ENCODE results near the gene SERPINB4. TPM values are rescaled to one million over a fixed set of nuclear protein-coding genes. Genes with fewer than 3 reads are reported as not detected.

Gene SERPINB4
- total and polyA plus RNA-seq, 2 of the 13 experiments (the other 11 are each of a cell fraction or from before 2014, with no cell fraction given), result not detected

DNA sequence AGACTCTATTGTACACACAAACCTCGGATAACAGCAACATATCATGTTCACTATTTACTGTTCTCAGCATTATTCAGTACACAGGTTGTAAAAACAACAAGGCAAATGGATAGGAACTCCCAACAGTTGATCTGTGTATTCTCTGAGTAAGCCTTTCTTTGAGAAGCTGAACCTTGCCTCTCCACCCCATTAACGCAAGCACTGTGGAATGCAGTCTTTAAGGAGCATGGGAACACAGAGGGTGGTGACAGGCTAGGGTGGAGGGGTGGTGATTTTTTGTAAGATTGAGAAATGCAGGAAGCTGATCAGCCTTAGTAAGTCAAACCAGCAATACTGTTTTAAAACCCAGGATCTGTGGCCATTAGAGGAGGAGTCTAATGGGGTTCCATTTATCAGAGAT, 39.1 kb upstream of the SERPINB4 start:
- peaks cover 22% of the 10 kb centered on the region for H3K4me1 ChIP-seq (ENCODE audit: insufficient read depth, low read length)
- BruUV-seq (replicated peaks), result no TSS peak
- H3K4me3 ChIP-seq (replicated peaks in 1 of 3; ENCODE audit: insufficient read depth in 1 of 3, low read depth in 2 of 3, low read length in 3 of 3), result no peak overlapping the region
- no peak overlapping the region for H3K9ac ChIP-seq (ENCODE audit: insufficient read depth, low read depth, low read length)
- no peaks in the 10 kb centered on the region for H3K27me3 ChIP-seq (ENCODE audit: control insufficient read depth in 1 of 2, insufficient read depth in 2 of 2, low read length in 2 of 2)
- in situ Hi-C loops (cut with HindIII; ENCODE audit: extremely low pct_ligation_motif_present, low pct_unique_long_range_greater_than_20kb), result no loop called here
- ChIA-PET POLR2A (no interaction called here), CTCF (ENCODE audit: low intra/inter-chr PET ratio, low total read pairs) (no interaction called here)
- no peak overlapping the region for H3K27ac ChIP-seq (ENCODE audit: extremely low read length, insufficient read depth, low read length)
- DNase-seq (ENCODE audit: low spot score) (no peak), ATAC-seq (no peak), FAIRE-seq (no peak)
- H4K20me1 ChIP-seq (ENCODE audit: insufficient read depth, low read length), result no peaks in the 10 kb centered on the region
- no peaks in the 10 kb centered on the region for H3K79me2 ChIP-seq (ENCODE audit: insufficient read depth, low read length)
- H2AFZ ChIP-seq (ENCODE audit: low read length), result no peak overlapping the region
- no peaks in the 10 kb centered on the region for H3K36me3 ChIP-seq (replicated peaks in 1 of 2; ENCODE audit: control insufficient read depth in 1 of 2, insufficient read depth in 2 of 2, low read length in 2 of 2)
- TF ChIP-seq PRPF4 (IDR thresholded peaks at IDR 0.05; ENCODE audit: low read depth, low read length, poor library complexity, severe bottlenecking), result no peak
- TF ChIP-seq RARG (CRISPR knock-in tag; IDR thresholded peaks at IDR 0.05; ENCODE audit: low read depth), result no peak
- no peak for TF ChIP-seq ZNF143 (CRISPR knock-in tag; IDR thresholded peaks at IDR 0.05)
- no peak for TF ChIP-seq MEF2D (CRISPR knock-in tag; IDR thresholded peaks at IDR 0.05)
- TF ChIP-seq ATF1 (CRISPR knock-in tag; IDR thresholded peaks at IDR 0.05), result no peak
- TF ChIP-seq, protein P1, sequence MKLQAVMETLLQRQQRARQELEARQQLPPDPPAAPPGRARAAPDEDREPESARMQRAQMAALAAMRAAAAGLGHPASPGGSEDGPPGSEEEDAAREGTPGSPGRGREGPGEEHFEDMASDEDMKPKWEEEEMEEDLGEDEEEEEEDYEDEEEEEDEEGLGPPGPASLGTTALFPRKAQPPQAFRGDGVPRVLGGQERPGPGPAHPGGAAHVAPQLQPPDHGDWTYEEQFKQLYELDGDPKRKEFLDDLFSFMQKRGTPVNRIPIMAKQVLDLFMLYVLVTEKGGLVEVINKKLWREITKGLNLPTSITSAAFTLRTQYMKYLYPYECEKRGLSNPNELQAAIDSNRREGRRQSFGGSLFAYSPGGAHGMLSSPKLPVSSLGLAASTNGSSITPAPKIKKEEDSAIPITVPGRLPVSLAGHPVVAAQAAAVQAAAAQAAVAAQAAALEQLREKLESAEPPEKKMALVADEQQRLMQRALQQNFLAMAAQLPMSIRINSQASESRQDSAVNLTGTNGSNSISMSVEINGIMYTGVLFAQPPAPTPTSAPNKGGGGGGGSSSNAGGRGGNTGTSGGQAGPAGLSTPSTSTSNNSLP (IDR thresholded peaks at IDR 0.05; ENCODE audit: low read depth, low read length), result no peak
- no peak for TF ChIP-seq ZNF124 (CRISPR knock-in tag; IDR thresholded peaks at IDR 0.05)
- TF ChIP-seq ZZZ3 (CRISPR knock-in tag; IDR thresholded peaks at IDR 0.05; ENCODE audit: borderline replicate concordance), result no peak
- no peak for TF ChIP-seq ZNF83 (CRISPR knock-in tag; IDR thresholded peaks at IDR 0.05; ENCODE audit: borderline replicate concordance)
- no peak for TF ChIP-seq NBN (conservative IDR thresholded peaks at IDR 0.05)
- TF ChIP-seq ZNF850 (CRISPR knock-in tag; conservative IDR thresholded peaks at IDR 0.05), result no peak
- TF ChIP-seq NR2F1 (CRISPR knock-in tag; IDR thresholded peaks at IDR 0.05), result no peak
- TF ChIP-seq SMYD3 (CRISPR knock-in tag; IDR thresholded peaks at IDR 0.05), result no peak
- no peak for TF ChIP-seq ZNF768 (CRISPR knock-in tag; IDR thresholded peaks at IDR 0.05)
- TF ChIP-seq SSRP1 (CRISPR knock-in tag; IDR thresholded peaks at IDR 0.05), result no peak
- no peak for TF ChIP-seq MED8 (CRISPR knock-in tag; IDR thresholded peaks at IDR 0.05; ENCODE audit: insufficient replicate concordance)
- no peak for TF ChIP-seq GATA4 (IDR thresholded peaks at IDR 0.05; ENCODE audit: borderline replicate concordance, low read depth)
- no peak for TF ChIP-seq ZNF720 (CRISPR knock-in tag; IDR thresholded peaks at IDR 0.05)
- 3% methylated on average over 2 of the region's 2 CpGs for WGBS (ENCODE audit: low lambda C conversion rate)
- H3K4me2 ChIP-seq (ENCODE audit: low read depth, low read length), result no peak overlapping the region
- intact Hi-C loops (cut with micrococcal nuclease; ENCODE audit: unreplicated experiment), result no loop called here
- H3K9me3 ChIP-seq (ENCODE audit: low read length), result no peaks in the 10 kb centered on the region

Data from HepG2 (cell line).